HG03039 (cell line): ENCODE measurements around the gene PTP4A2.

Source experiments
- ATAC-seq: cut with Tn5 transposase; IDR thresholded peaks from one replicate; pipeline ENCODE4 v1.9.1; 2021; ENCODE audit warnings: mild to moderate bottlenecking, moderate library complexity; ENCODE audit not compliant: unreplicated experiment

Gene PTP4A2

DNA sequence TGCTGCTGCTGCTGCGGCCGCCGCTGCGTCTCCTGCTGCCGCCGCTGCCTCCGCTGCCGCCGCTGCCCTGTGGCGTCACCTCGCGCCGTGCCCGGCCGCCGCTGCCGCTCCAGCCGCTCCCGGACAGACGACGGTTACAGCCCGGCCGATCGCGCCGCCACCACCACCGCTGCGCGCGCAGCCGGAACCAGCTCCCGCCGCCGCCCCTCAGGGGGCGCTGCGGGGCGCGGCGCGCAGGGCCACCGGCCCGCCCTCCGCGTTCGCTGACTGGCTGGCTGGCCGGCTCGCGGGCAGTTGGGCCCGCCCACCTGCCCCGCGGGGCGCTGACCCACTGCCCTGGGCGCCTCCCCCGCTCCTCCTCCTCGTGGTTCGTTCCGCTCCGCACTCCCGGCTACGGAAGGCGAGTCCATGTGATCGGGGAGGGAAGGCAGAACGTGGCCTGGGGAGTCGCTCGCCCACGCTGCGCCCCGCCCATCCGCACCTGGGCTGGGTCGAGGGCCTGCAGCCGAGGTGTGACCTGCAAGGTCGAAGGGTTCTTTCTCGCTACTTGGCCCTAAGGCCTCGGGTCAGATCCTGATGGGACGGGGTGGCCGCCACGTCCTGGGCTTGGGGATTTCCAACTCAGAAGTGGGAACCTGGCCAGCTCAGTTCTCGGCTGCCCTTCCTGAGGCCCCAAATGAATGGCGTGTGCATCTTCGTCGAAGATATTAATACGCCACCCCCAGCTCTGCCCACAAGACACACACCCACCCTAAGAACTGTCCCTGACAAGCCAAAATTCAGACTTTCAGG is at the start of gene PTP4A2:
TSS of gene PTP4A2 (minus strand) at position 185 of the 792 bp plus-strand sequence. CDS start 19,303 bp downstream, outside the sequence.
- ATAC-seq: peak; percentile 77

DNA sequence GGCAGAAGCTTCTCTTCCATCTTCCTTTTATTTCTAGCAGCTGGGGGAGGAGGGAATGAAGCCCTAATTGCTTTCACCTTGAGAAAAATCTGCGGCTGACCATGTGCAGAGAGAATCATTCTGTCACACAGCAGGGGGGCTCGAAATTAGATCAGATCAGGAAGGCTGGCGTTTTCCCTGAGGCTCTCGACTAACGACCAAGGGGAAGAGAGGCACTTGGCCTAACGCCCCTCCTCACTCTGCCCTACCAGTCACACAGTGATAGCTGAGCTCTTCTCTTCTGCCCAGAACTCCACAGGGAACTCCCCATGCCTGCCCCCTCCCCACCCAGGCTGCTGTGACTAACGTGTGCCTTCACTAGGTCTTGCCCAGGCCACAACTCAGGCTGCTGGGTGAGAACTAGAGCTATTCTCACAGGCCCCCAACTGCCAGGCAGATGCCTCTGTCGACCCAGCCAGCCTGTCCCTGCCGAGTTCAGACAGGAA is 49.0 kb upstream of the PTP4A2 start:
- ATAC-seq: no peak

- no peak for ATAC-seq
Measured at GRCh38 chr1:31985430-31985829, 47.3 kb upstream of the PTP4A2 start.

DNA sequence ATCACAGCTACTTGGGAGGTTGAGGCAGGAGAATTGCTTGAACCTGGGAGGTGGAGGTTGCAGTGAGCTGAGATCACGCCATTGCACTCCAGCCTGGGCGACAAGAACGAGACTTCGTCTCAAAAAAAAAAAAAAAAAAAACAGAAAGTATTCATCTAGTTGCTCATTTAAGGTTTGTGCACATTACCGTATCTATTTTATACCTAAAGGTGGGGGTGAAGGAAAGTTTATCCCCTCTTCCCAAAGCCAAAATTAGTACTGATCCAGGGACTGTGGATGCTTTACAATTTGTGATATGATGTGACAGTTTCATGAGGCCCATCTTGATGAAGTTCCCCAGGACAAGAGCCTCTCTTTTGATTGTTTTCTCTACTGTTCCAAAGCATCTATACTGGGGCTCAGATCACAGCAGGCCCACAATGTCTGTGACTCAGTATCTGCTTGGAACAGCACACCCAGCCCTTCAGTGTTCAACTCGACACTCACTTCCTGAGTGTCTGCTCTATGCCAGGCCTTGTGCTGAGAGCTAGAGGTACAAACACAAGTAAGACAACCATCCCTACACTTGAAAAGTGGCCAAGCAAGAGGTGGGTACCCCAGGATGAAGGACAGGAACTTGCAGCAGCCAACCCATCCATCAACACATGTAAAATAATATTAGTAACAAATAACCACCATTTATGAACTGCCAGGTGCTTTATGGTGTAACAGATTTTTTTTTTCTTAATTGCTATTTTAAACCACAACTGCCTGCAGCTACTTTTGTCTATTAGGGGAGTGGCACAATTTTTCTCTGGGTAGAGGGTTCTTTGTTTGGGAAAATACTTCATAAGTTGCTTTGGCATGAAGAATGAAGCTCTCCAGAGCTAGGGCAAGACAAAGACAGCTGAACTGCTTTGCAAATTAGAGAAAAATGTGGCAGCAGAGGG is 46.5 kb upstream of the PTP4A2 start:
- ATAC-seq: no peak

- ATAC-seq: no peak
Measured at GRCh38 chr1:31981972-31982371, 43.8 kb upstream of the PTP4A2 start.

DNA sequence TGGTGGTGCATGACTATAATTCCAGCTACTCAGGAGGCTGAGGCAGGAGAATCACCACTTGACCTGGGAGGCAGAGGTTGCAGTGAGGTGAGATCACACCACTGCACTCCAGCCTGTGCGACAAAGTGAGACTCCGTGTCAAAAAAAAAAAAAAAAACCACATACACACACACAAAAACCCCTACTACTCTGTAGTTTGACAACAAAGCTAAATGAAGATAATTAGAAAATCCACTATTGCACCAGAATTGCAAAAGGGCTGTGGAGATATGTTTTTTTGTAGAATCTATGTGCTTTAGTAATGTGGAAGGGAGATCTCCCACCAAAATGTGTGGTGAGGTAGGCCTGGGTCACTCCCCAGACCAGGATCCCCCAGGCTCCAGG is 43.3 kb upstream of the PTP4A2 start:
- ATAC-seq: no peak

- no peak for ATAC-seq
Measured at GRCh38 chr1:31980835-31981455, 42.8 kb upstream of the PTP4A2 start.

- no peak for ATAC-seq
Measured at GRCh38 chr1:31978843-31979400, 40.8 kb upstream of the PTP4A2 start.

DNA sequence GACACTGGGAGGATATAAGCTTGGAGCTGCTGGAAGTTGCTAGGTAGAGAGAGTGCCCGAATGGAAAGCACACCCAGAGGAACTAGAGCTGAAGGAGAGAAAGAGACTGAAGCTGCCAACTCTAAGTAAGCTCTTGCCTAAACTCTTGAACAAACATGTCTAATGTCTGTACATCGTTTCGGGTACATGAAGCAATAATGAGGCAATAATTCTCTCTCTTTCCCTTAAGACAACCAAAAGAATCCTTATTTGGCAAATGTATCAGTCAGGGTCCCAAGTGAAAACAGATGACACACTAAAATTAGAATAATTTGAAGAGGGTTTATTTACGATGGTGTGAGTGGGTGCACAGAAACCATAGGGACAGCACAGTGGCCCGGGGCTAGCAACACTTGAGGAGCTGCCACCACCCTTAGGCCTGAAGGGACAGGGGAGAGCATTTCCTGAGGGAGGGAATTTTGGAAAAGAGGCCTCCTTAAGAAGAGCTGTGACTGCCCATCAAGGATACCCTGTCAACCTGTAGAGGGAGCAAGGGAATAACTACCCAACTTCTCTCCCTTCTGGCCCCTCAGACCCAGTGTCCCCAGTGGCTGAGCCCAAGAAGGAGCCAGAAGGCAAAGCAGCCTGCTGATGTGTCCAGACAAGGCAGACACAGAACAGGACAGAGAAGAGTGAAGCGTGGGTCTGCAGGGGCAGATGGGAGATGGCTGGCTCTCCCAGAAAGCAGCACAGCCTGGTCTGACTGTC is 39.4 kb upstream of the PTP4A2 start:
- ATAC-seq: no peak

GRCh38 chr1:31976401-31976800 is 38.2 kb upstream of the PTP4A2 start:
- ATAC-seq: no peak

DNA sequence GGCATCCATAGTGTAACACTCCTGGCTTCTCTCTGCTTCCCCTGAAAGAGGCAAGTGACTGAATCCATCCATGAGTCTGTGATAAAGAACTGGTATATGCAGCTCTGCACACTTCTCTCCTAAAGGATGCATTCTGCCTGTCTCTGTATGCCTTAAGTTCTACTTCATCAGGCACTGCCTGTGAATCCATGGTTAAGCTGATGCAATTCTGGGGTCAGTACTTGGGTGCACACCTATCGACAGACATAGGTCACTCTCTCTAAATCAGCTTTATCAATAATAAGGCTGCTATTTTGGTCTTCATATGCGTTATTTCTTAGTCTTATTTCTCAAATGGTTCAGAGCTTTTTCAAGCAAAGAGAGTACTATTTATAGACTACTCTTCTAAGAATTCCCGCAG is 32.7 kb upstream of the PTP4A2 start:
- ATAC-seq: no peak

- ATAC-seq: no peak
Measured at GRCh38 chr1:31961536-31961935, 23.4 kb upstream of the PTP4A2 start.

GRCh38 chr1:31959521-31960340 is 21.6 kb upstream of the PTP4A2 start:
- no peak for ATAC-seq

- no peak for ATAC-seq
Measured at GRCh38 chr1:31957701-31958674, 19.8 kb upstream of the PTP4A2 start.

GRCh38 chr1:31955917-31956736 is 18.0 kb upstream of the PTP4A2 start:
- peak; percentile 54 for ATAC-seq

DNA sequence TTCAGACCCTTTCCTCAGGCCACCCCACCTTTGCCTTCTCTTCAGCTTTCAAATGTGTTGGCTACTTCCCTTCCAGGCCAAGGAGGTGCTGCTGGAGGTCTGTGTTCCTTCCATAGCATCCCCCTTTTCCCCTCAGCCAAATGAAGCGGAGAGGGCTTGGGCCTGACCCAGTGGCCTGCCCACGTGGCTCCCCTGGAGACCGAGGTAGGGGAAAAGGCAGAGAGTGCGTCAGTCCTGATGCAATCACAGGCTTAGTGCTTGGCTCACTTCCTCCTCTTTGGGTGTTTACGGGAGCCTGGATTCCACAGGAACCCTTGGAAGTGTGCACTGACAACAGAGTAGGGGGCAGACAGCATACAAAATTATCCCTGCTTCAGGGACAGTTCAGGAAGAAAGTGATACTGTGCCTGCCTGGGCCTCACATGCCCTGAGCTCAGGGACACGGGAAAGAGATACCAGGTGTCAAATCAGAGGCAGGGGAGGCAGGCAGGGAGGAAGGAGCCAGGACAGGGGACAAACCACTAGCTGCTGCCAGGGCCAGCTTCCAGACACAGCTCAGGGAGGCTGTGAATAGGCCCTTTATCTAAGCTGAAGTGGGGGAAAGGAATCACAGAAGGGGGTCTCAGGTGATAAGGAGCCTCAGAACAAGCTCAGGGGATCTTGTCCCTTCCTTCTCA is 16.6 kb upstream of the PTP4A2 start:
- ATAC-seq: no peak

DNA sequence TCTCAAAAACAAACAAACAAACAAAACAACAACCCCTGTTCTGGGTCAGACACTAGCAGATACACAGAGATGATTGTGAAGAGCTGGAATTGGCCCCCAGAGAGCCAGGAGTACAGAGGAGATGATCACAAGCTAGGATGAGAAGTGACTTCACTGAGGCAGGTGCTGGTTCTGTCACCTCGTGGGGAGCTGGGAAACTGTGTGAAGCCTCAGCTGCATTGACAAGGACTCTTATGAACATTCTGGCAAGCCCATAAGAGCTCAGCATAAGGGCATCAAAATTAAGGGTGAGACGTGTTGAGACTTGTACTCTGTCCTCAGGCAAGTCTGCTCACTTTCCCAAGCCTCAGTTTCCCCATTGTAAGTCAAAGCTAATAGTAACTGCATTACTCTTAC is 14.7 kb upstream of the PTP4A2 start:
- ATAC-seq: no peak
